Adipose tissue (tissue), 3 donors: ENCODE measurements around the gene PPID. TPM values are rescaled to one million over a fixed set of nuclear protein-coding genes. Genes with fewer than 3 reads are reported as not detected.
"Not testable (repeated sequence)": the region's sequence is repeated elsewhere in the genome, so short reads cannot be mapped to it uniquely, and the experiment has no call there.

Source experiments
- H3K27ac ChIP-seq: one replicate; pipeline ENCODE4 v1.5.1; 2013; ENCODE audit warnings: low read depth, low read length
- WGBS, 3 donors: extraction: QIAGEN DNeasy Blood & Tissue Kit; methylation state at CpG; one replicate each; pipeline ENCODE4 v1.1.7; 2013; 5-methylcytosine and 5-hydroxymethylcytosine counted together
- polyA plus RNA-seq, 3 donors: library from polyadenylated mRNA; stranded (reverse); fragments of 200-250 nt; gene quantifications; one replicate each; pipeline ENCODE4 v1.2.3, GENCODE V29; 2013
- donor health status: healthy with polysubstance abuse.
- donor health status: Bipolar disorder and iron deficiency.
- donor health status: healthy.

Gene PPID
- polyA plus RNA-seq, 3 donors = 16.1 to 30.8 (median 18.3) TPM

DNA sequence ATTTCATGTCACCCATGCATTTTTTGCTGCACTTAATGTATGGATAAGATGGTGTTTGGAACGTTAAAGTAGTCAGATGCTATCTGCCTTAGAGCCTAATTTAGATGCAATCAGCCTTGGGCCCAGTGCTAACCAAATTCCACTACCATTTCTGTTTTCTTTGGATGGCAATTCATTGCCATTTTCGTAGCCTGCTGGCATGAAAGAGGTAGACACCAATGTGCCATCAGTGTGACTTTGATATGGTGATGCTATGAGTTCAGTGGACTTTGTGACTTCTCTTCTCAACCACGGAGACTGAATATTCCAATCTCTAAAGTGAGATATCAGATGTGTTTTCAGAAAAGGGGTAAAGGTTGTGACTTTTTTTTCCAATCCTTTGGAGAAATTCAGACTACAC, 49.6 kb downstream of the PPID start:
- H3K27ac ChIP-seq = no peak overlapping the region
- WGBS, 3 donors = 61 to 88% (median 83%) methylated on average over 3 of the region's 3 CpGs

DNA sequence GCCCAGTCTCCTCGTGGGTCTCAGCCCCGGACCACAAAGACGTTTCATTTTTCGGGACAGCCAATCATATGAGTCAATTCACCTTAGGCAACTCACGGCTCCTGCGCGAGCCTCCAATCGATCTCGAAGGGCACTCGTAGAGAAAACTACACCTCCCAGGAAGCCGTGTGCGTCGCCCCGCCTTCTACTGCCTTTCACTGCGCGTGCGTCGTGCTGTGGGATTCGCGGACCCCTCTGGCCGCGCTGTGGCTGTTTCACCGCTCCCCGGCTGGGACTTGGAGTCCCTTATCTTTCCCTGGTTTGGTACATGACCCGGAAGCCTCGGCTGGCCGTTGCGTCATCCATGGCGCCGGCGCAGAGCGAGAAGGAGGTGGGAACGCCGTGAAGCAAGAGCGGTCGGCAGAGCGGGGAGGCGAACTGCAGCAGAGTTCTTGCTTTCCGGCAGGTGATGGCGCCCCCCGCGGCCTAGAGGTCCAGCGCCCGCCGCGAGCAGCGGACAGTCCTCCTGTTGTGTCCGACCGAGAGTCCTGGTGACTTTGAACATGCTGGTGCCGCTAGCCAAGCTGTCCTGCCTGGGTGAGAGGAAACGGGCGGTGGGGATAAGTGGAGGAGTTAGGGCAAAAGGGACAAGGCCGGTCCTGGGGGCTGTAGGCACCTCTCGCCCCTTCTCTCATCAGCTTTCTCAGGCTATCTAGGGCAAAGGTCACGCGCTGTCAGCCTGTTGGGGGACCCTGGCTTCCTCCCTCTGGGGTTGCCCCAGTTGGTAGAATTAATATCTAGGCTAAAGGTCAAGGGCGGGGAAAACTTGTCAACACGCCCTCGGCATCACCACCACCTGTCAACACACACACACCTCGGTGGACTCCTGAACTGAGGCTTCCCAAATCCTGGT, 51.0 kb downstream of the PPID start, which contains the start of gene ETFDH:
Gene ETFDH, plus strand, starts transcription at position 382 of the 892 bp plus-strand sequence. Its CDS starts 161 bp downstream, at position 543.
- H3K27ac ChIP-seq = peak within 1 kb of the TSS; percentile 60
- WGBS, 3 donors = 0 to 1% (median 0%) methylated on average over 59 to 60 of the region's 60 CpGs

DNA sequence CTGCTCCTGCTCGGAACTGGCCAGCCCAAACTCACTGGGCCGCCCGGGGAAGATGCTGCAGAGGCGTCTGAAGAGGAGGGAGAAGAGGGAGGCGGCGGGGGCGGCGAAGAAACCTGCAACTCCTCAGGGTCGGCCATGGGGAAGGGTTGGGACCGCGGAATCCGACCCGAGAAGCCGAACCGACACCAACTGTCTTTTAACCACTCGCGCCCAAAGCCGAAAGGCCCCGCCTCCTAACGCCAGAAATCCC, 51.6 kb downstream of the PPID start, which contains the start of gene C4orf46:
Gene C4orf46, minus strand, starts transcription at position 223 of the 250 bp plus-strand sequence. Its CDS starts 86 bp downstream, at position 137.
- 0% methylated on average over 18 to 20 of the region's 20 CpGs for WGBS, 3 donors
- H3K27ac ChIP-seq = peak within 1 kb of the TSS; percentile 60

DNA sequence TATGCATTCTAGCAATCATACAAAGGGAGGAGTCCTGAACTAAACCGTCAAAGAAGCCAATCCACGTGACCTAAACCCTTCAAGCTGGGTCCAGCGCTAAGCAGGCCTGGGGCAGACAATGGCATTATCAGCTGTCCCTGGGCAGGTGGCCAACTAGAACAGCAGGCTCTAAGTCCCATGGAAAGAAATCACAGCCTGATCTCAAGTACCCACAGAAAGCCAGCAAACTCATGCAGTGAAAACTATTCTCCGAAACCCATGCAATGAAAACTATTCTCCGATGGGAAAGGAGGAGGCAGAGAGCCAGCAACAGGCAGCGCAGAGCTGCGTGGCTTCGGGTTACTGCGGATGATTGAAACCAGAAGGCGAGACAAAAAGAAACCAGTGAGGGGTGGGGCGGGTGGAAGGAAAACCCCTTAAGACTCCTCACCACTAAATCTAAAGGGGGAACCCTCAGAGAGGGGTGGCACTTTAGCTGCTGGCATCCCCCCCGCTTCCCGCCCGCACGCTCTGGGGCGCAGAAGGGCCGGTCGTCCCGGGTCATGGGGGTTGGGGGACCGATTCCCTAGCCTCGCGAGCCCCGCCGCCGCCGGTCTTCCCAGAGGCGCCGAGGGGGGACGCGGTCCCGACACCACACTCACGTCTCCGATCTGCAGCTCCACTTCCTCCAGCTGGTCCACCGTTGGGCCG, 52.1 kb downstream of the PPID start:
- 0% methylated on average over 35 of the region's 35 CpGs for WGBS, 3 donors
- H3K27ac ChIP-seq = no peak overlapping the region

DNA sequence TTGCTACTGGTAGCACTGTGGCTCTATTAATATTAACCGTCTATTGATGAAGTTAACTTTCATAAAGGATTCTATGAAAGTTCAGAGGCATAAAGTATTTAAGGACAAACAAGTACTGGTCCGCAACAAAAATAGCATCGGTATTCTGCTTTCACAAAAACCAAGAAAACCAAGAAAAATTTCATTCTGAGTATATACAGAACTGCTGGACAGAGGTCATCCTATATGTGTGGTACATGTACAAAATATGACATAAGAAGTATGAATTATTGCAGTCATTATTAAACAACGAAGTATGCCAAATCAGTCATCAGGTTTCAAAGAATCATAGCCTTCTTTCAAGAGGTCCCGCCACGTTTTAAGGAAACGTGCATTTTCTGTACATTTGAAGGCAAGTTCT, 53.9 kb downstream of the PPID start:
- H3K27ac ChIP-seq = no peak overlapping the region
- WGBS, 3 donors = 85 to 89% (median 88%) methylated on average over 7 of the region's 7 CpGs

DNA sequence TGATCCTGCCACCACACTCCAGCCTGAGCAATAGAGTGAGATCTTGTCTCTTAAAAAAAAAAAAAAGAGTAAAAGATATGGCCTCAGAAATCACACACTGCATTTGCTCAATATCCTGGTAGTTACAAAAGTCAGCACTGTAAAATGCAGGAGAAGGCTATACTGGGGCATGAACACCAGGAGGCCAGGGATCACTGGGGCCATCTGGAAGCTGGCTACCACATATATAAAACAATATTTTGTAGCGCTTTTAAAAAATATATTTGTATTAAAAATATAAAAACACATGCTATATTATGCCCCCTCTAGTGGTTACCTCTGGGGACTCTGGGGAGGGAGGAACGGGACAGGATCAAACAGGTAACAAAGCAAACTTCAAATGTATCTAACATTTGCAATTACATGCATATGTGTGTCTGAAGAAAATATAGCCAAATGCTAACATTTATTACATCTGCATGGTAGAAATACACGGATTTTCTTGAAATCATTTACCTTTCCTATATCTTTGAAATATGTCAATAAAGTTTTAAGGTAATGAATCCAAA, 55.5 kb downstream of the PPID start:
- H3K27ac ChIP-seq = no peak overlapping the region
- WGBS, 3 donors = 85 to 87% (median 86%) methylated on average over 3 of the region's 3 CpGs

DNA sequence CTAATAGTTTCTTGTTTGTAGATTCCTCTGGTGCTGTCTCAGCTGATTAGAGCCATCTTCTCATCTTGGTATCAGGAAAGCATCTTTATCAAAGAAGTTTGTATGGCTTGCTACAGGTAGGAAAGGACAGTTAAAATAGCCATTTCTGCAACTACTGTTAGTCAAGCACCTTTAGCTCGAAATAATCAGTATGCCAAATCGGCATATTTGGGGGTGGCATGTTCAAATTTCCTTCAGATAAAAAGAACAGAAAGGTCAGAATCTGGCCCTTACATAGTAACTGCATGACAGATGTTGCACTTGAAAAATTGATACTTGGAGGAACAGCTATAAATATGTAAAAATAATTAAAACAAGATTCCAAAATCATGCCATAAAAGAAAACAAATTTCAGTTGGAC, 56.3 kb downstream of the PPID start:
- no peak overlapping the region for H3K27ac ChIP-seq
- 89 to 94% (median 94%) methylated on average over 2 of the region's 2 CpGs for WGBS, 3 donors

DNA sequence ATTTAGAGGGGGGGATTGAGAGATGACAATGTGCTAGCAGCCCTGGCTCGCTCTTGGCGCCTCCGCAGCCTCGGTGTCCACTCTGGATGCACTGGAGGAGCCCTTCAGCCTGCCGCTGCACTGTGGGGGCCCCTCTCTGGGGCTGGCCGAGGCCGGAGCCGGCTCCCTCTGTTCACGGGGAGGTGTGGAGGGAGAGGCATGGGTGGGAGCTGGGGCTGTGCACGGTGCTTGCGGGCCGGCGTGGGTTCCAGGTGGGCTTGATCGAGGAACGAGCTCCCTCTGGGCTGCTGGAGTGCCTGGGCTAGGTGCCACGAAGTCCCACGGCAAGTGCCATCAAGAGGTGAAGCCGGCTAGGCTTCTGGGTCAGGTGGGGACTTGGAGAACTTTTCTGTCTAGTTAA, 58.4 kb downstream of the PPID start:
- WGBS, 3 donors = 98% methylated on average over 18 of the region's 18 CpGs
- no peak overlapping the region for H3K27ac ChIP-seq

DNA sequence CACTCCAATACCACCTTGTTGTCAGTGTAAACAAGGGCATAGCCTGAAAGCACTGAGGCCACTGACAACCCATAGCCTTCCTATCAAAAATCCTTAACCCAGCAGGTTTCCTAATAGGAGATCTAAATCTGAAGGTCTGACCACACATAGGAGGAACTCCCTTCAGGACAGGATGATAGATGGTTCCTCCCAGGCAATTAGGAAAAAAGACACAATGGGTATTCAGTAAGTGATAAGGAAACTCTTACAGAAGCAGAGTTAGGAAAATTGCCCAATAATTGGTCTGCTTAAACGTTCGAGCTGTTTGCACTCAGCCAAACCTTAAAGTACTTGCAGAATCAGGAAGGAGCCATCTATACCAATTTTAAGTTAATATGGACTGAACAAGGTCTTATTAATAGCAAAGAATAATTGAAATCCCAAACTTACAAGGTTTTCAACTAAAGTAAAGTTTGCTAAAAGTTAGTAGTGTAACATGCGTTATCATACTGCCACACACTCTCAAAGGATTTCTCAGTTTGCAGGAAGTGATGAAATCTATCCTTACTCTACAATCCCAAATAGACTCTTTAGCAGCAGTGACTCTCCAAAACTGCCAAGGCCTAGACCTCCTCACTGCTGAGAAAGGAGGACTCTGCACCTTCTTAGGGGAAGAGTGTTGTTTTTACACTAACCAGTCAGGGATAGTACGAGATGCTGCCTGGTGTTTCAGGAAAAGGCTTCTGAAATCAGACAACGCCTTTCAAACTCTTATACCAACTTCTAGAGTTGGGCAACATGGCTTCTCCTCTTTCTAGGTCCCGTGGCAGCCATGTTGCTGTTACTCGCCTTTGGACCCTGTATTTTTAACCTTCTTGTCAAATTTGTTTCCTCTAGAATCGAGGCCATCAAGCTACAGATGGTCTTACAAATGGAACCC, 59.2 kb downstream of the PPID start:
- WGBS, 3 donors = 55 to 76% (median 58%) methylated on average over 8 of the region's 8 CpGs
- H3K27ac ChIP-seq = not testable (repeated sequence)

DNA sequence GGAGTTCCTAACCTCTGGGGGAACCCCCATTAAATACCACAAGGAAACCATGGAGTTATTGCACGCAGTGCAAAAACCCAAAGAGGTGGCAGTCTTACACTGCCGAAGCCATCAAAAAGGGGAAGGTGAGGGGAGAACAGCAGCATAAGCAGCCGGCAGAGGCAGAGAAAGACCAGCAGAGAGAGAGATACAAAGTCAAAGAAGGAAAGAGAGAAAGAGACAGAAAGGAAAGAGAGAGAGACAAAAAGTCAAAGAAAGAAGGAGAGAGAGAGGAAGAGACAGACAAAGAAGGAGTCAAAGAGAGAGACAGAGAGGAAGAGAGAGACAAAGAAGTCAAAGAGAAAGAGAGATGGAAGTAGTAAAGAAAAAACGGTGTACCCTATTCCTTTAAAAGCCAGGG, 59.9 kb downstream of the PPID start:
- 35 to 66% (median 47%) methylated on average over 4 of the region's 4 CpGs for WGBS, 3 donors
- H3K27ac ChIP-seq = not testable (repeated sequence)

Other genes with a start within 250 kb of the PPID start
- under 1 TPM in 2 of 3 donors, not detected in 1; 0.07 TPM for gene RXFP1, start 201.5 kb downstream of the PPID start, polyA plus RNA-seq
- gene C4orf46, start 51.5 kb downstream of the PPID start, polyA plus RNA-seq = 1 to 10 TPM; 1.5 to 4.4 (median 1.5) TPM
- 10 to 100 TPM; 17.0 to 51.7 (median 31.3) TPM for gene ETFDH, start 51.1 kb downstream of the PPID start, polyA plus RNA-seq
- gene FNIP2, start 45.6 kb upstream of the PPID start, polyA plus RNA-seq = 10 to 100 TPM in 1 of 3 donors, 1 to 10 TPM in 2; 7.3 to 23.7 (median 9.6) TPM